Skeletal muscle satellite cell (primary cell): ENCODE measurements around the gene C2CD5.
A peak's percentile ranks its signal among the peaks of the same experiment; 100 is the strongest.
"Not testable (repeated sequence)": the region's sequence is repeated elsewhere in the genome, so short reads cannot be mapped to it uniquely, and the experiment has no call there.

Source experiments
- H3K27me3 ChIP-seq: 2 replicates; pipeline ENCODE4 v1.7.0; 2013; ENCODE audit warnings: low read length; ENCODE audit not compliant: control insufficient read depth, insufficient read depth
- H3K36me3 ChIP-seq: 2 replicates; pipeline ENCODE4 v1.7.0; 2013; ENCODE audit warnings: mild to moderate bottlenecking, control low read depth, low read length; ENCODE audit not compliant: insufficient read depth
- H3K4me1 ChIP-seq: 2 replicates; pipeline ENCODE4 v1.7.0; 2013; ENCODE audit warnings: low read length; ENCODE audit not compliant: control insufficient read depth, insufficient read depth
- H3K4me2 ChIP-seq: 2 replicates; pipeline ENCODE4 v1.7.0; 2013; ENCODE audit warnings: mild to moderate bottlenecking, low read length
- H3K4me3 ChIP-seq: 2 replicates; pipeline ENCODE4 v1.7.0; 2013; ENCODE audit warnings: low read length
- H3K9ac ChIP-seq: 2 replicates; pipeline ENCODE4 v1.7.0; 2013; ENCODE audit warnings: mild to moderate bottlenecking, low read depth, low read length, moderate library complexity
- H3K9me3 ChIP-seq: replicated peaks from 2 replicates; pipeline ENCODE4 v1.7.0; 2013; ENCODE audit warnings: mild to moderate bottlenecking, control low read depth, low read length

C2CD5 gene

DNA sequence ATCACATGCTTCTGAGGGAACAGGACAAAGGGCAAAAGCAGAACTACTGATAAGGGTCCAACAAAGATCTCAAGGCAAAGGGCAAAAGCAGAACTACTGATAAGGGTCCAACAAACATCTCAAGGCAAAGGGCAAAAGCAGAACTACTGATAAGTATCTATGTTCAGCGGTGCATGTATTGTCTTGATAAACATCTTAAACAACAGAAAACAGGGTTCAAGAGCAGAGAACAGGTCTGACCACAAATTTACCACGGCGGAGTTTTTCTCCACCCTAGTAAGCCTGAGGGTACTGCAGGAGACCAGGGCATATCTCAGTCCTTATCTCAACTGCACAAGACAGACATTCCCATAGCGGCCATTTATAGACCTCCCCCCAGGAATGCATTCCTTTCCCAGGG, 10.4 kb upstream of the C2CD5 start:
- not testable (repeated sequence) for H3K9me3 ChIP-seq, H3K27me3 ChIP-seq, H3K4me2 ChIP-seq, H3K4me3 ChIP-seq, H3K9ac ChIP-seq, H3K4me1 ChIP-seq, H3K36me3 ChIP-seq

DNA sequence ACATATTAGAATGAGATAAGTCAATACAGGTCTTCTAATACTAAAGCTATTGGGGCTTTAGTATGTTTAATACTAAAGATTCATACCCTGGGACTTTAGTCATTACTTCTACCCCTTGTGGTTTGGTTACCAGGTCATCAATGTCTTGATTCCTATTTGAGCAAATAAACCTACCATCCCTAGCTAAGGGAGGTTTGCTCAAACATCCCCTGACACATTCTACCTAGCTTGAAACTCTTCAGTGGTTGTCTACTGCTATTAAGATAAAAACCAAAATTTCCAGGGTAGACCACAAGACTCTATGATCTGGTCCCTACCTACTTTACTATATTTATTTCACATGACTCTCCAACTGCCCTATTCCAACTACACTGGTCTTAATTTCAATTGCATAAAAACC, 7.3 kb upstream of the C2CD5 start:
- Histone ChIP-seq H3K4me2 (no peak overlapping the region), H3K27me3 (no peaks in the 10 kb centered on the region), H3K36me3 (no peaks in the 10 kb centered on the region), H3K9me3 (no peaks in the 10 kb centered on the region), H3K4me1 (no peaks in the 10 kb centered on the region), H3K9ac (no peak overlapping the region), H3K4me3 (no peak overlapping the region)

DNA sequence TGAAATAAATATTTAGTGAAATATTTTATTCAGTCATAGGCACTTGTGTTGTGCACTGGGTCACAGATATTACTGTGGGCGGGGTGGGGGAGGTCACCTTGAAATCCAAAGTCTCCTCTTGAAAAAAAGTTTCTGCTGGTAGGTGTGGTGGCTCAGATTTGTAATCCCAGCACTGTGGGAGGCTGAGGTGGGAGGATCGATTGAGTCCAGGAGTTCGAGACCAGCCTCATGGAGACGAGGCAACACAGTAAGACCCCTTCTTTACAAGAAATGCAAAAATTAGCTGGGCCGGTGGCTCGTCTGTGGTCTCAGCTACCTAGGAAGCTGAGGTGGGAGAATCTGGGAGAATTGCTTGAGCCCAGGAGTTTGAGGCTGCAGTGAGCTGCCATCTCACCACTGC, 913 bp upstream of the C2CD5 start:
- H3K4me2 ChIP-seq = peak overlapping the region; percentile 96
- H3K4me1 ChIP-seq = peaks cover 11% of the 10 kb centered on the region
- H3K9me3 ChIP-seq = no peaks in the 10 kb centered on the region
- no peak overlapping the region for H3K9ac ChIP-seq
- no peaks in the 10 kb centered on the region for H3K36me3 ChIP-seq
- no peaks in the 10 kb centered on the region for H3K27me3 ChIP-seq
- no peak overlapping the region for H3K4me3 ChIP-seq

DNA sequence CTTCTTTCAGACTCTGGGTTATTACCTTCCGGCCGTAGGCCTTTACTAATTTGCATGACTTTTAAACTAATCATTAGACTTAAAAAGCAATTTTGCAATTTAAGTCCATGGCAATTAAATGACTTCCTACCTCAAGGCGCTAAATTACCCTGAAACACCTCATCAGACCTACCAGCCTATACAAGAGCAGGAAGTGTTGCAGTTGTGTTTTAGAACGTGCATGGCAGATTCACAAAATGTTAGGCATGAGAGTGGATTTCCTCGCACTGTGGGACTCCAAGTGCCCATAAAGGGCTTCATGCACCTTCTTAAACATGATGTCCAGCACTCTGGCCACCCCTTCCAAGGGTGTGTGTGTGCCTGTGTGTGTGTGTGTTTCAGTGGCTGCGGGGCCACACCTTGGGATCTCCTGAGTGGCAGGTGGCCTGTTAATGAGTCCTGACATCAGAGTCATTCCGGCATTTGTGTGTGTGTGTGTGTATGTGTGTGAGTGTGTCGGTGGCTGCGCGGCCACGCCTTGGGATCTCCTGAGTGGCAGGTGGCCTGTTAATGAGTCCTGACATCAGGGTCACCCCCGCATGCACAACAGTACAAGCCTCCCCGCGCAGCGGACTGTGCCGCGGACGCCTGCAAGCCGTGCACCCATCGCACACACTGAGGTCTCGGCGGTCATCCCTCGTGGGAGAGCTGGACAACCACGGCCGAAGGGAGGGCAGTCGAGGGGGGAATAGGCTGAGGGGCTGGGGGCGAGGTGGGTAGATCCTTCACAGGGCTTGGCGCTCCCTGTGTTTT, 900 bp downstream of the C2CD5 start:
- H3K9ac ChIP-seq = peak overlapping the region; percentile 92
- peaks cover 11% of the 10 kb centered on the region for H3K4me1 ChIP-seq
- H3K27me3 ChIP-seq = no peaks in the 10 kb centered on the region
- H3K36me3 ChIP-seq = no peaks in the 10 kb centered on the region
- H3K4me2 ChIP-seq = peak overlapping the region; percentile 96
- peak overlapping the region; percentile 90 for H3K4me3 ChIP-seq
- no peaks in the 10 kb centered on the region for H3K9me3 ChIP-seq

DNA sequence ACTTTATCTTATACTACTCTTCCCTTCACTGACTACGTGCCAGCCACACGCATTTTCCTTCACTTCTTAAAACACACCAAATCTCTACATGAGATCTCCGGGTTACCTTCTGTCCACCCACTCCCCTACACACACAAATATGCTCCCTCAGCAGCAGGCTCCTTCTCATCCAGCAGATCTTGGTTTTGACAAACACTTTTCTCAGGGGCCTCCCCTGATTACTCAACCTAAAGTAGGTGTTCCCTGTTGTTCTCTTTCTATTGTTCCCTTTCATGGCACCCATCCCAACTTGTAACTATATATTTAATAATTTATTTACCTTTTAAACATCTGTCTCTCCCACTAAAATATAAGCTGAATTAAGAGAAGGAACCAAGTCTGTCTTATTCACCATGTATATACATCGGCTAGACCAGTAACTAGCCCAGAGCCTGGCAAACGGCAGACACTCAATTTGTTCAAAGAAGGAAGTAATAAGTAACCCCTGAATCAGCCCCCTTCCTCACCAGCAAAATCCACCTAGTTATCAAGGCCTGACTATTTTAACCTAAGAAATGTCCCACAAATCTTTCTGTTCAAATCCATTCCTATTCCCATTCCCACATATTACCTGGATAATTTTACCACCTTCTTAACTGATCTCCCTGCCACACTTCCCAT, 2.7 kb downstream of the C2CD5 start:
- Histone ChIP-seq H3K4me1 (peaks cover 11% of the 10 kb centered on the region), H3K4me2 (no peak overlapping the region), H3K9me3 (no peaks in the 10 kb centered on the region), H3K4me3 (no peak overlapping the region), H3K9ac (no peak overlapping the region), H3K27me3 (no peaks in the 10 kb centered on the region), H3K36me3 (no peaks in the 10 kb centered on the region)

DNA sequence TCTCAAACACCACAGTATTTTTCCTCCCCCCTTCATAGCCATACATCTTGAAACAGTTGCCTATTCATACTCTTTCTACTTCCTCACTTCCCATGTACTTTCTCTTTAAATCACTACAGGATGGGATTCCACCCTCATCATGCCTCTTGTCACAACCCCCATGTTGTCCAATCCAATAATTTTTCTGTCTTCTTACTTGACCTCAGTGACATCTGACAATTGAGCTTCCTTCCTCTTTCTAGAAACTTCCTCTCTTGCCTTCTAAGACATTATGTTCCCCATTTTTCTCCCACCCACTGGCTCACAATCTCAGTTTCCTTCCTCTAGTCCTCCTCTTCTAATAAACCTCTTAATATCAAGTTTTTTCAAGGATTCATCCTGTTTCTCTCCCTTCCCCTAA, 5.3 kb downstream of the C2CD5 start:
- Histone ChIP-seq H3K4me1 (peaks cover 11% of the 10 kb centered on the region), H3K4me2 (no peak overlapping the region), H3K36me3 (no peaks in the 10 kb centered on the region), H3K4me3 (no peak overlapping the region), H3K9ac (no peak overlapping the region), H3K27me3 (no peaks in the 10 kb centered on the region), H3K9me3 (no peaks in the 10 kb centered on the region)

GRCh38 chr12:22538311-22538710, 6.0 kb downstream of the C2CD5 start:
- Histone ChIP-seq H3K36me3 (peaks cover 4% of the 10 kb centered on the region), H3K4me2 (no peak overlapping the region), H3K9me3 (no peaks in the 10 kb centered on the region), H3K27me3 (no peaks in the 10 kb centered on the region), H3K9ac (no peak overlapping the region), H3K4me1 (peaks cover 9% of the 10 kb centered on the region), H3K4me3 (no peak overlapping the region)

GRCh38 chr12:22536971-22537544, 7.3 kb downstream of the C2CD5 start:
- H3K9me3 ChIP-seq = no peaks in the 10 kb centered on the region
- H3K36me3 ChIP-seq = peaks cover 14% of the 10 kb centered on the region
- no peaks in the 10 kb centered on the region for H3K4me1 ChIP-seq
- no peak overlapping the region for H3K4me2 ChIP-seq
- H3K4me3 ChIP-seq = no peak overlapping the region
- no peaks in the 10 kb centered on the region for H3K27me3 ChIP-seq
- no peak overlapping the region for H3K9ac ChIP-seq

DNA sequence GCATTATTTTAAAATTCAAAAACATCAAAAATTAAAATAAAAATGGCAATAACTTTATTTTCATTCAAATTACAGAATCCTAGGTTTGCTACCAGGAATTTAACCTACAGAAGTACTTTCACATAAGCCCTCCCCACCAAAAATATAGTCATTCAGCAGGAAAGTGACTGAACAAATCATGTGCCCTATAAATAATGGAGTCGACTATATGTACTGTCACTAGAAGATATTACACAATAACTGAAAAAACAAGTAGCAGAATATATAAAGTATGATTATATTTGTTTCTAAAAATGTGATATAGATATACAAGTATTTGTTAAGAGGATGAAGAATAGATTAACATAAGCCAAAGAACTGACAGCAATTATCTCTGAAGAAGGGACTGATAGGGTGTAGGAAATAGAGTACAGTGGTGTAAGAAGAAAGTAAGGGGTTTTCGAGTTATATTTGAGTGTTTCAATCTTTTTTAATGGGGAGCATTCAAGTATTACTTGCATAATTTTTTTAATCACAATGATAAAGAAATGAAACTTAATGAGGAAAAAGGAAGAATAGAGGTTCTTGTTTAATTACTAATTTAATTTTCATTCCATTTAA, 7.9 kb downstream of the C2CD5 start:
- no peak overlapping the region for H3K4me2 ChIP-seq
- no peak overlapping the region for H3K9ac ChIP-seq
- no peaks in the 10 kb centered on the region for H3K4me1 ChIP-seq
- no peak overlapping the region for H3K4me3 ChIP-seq
- peaks cover 2% of the 10 kb centered on the region for H3K9me3 ChIP-seq
- H3K27me3 ChIP-seq = no peaks in the 10 kb centered on the region
- H3K36me3 ChIP-seq = peaks cover 16% of the 10 kb centered on the region

GRCh38 chr12:22535478-22535877, 8.9 kb downstream of the C2CD5 start:
- Histone ChIP-seq H3K36me3 (peaks cover 22% of the 10 kb centered on the region), H3K9me3 (peaks cover 5% of the 10 kb centered on the region), H3K9ac (no peak overlapping the region), H3K4me1 (no peaks in the 10 kb centered on the region), H3K4me2 (no peak overlapping the region), H3K4me3 (no peak overlapping the region), H3K27me3 (no peaks in the 10 kb centered on the region)

DNA sequence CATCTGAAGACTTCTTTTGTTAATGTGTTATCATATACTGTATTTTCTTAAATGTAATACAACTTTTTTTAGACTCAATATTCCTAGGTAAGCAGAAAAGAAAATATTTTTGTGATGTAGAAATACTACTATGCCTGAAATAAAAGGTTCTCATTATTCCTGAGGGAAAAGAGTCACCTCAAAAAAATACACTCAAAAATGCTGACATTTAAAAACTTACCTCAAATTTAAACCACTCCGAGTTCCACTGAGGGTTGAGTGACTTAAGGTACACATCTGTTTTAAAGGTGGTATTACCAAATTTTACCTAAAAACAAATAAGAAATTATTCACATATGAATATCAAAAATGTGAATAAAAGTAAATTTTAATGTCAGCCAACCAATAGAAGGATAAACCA, 9.3 kb downstream of the C2CD5 start:
- H3K4me1 ChIP-seq = no peaks in the 10 kb centered on the region
- H3K9me3 ChIP-seq = peaks cover 5% of the 10 kb centered on the region
- no peak overlapping the region for H3K4me3 ChIP-seq
- no peak overlapping the region for H3K9ac ChIP-seq
- H3K4me2 ChIP-seq = no peak overlapping the region
- H3K27me3 ChIP-seq = no peaks in the 10 kb centered on the region
- H3K36me3 ChIP-seq = peaks cover 22% of the 10 kb centered on the region
